Neural cell (in vitro differentiated cells): ENCODE measurements around the gene MERTK. TPM values are rescaled to one million over a fixed set of nuclear protein-coding genes. Genes with fewer than 3 reads are reported as not detected.
"Not testable (repeated sequence)": the region's sequence is repeated elsewhere in the genome, so short reads cannot be mapped to it uniquely, and the experiment has no call there.

ENCODE experiments used
- H2AFZ ChIP-seq: fragments of 200-600, 300-800 bp; sonication (generic), shearing (Covaris generic); 2 replicates; pipeline ENCODE4 v1.6.0; 2014; ENCODE audit warnings: low read depth, mild to moderate bottlenecking, antibody characterized with exemption, low read length, moderate library complexity
- H3F3A ChIP-seq: fragments of 200-600 bp; shearing (Covaris generic); 2 replicates; pipeline ENCODE4 v1.6.1; 2016; ENCODE audit warnings: mild to moderate bottlenecking, moderate library complexity, mixed read lengths, antibody characterized with exemption, low read length; ENCODE audit not compliant: insufficient read depth, poor library complexity, severe bottlenecking
- H3K27ac ChIP-seq: fragments of 200-600, 300-800 bp; sonication (generic), shearing (Covaris generic); 2 replicates; pipeline ENCODE4 v1.5.1; 2014; ENCODE audit warnings: mild to moderate bottlenecking, low read length, moderate library complexity
- H3K27me3 ChIP-seq: fragments of 300-800, 200-600 bp; sonication (generic), shearing (Covaris generic); 2 replicates; pipeline ENCODE4 v1.6.0; 2014; ENCODE audit warnings: mild to moderate bottlenecking, low read depth, low read length, moderate library complexity; ENCODE audit not compliant: insufficient read depth
- H3K36me3 ChIP-seq: fragments of 300-800, 200-600 bp; sonication (generic), shearing (Covaris generic); 2 replicates; pipeline ENCODE4 v1.5.1; 2014; ENCODE audit warnings: mild to moderate bottlenecking, antibody characterized with exemption, low read length, moderate library complexity; ENCODE audit not compliant: insufficient read depth
- H3K4me2 ChIP-seq: fragments of 300-800, 200-600 bp; sonication (generic), shearing (Covaris generic); 2 replicates; pipeline ENCODE4 v1.6.0; 2014; ENCODE audit warnings: mild to moderate bottlenecking, low read length
- H3K4me3 ChIP-seq: fragments of 300-800, 200-600 bp; sonication (generic), shearing (Covaris generic); 2 replicates; pipeline ENCODE4 v1.5.1; 2014; ENCODE audit warnings: mild to moderate bottlenecking, low read length, moderate library complexity
- H3K79me2 ChIP-seq: fragments of 200-600 bp; shearing (Covaris generic); replicated peaks from 2 replicates; pipeline ENCODE4 v1.6.0; 2014; ENCODE audit warnings: mild to moderate bottlenecking, low read length, moderate library complexity; ENCODE audit not compliant: insufficient read depth
- H3K9ac ChIP-seq: fragments of 300-800, 200-600 bp; sonication (generic), shearing (Covaris generic); 2 replicates; pipeline ENCODE4 v1.6.1; 2016; ENCODE audit warnings: mild to moderate bottlenecking, low read length, mixed read lengths
- H3K9me2 ChIP-seq: fragments of 200-600 bp; shearing (Covaris generic); 2 replicates; pipeline ENCODE4 v1.6.1; 2016; ENCODE audit warnings: mild to moderate bottlenecking, low read length, mixed read lengths; ENCODE audit not compliant: insufficient read depth
- H3K9me3 ChIP-seq: fragments of 200-600, 300-800 bp; sonication (generic), shearing (Covaris generic); 2 replicates; pipeline ENCODE4 v1.6.1; 2016; ENCODE audit warnings: mild to moderate bottlenecking, mixed run types, low read length, moderate library complexity, mixed read lengths
- H4K20me1 ChIP-seq: fragments of 200-600 bp; shearing (Covaris generic); 2 replicates; pipeline ENCODE4 v1.6.1; 2016; ENCODE audit warnings: mild to moderate bottlenecking, mixed run types; ENCODE audit not compliant: insufficient read depth
- EP300 ChIP-seq: fragments of 450-650 bp; conservative IDR thresholded peaks from 2 replicates; pipeline ENCODE4 v1.6.1; 2014; ENCODE audit warnings: antibody characterized with exemption, mild to moderate bottlenecking, moderate library complexity; ENCODE audit not compliant: poor library complexity, severe bottlenecking
- EZH2 ChIP-seq: fragments of 200-600, 300-800 bp; shearing (Covaris generic), sonication (generic); IDR thresholded peaks from 2 replicates; pipeline ENCODE4 v1.6.1; 2014; ENCODE audit warnings: antibody characterized with exemption, low read length, borderline replicate concordance, mild to moderate bottlenecking; ENCODE audit not compliant: insufficient read depth, poor library complexity, severe bottlenecking
- MXI1 ChIP-seq: fragments of 450-650 bp; conservative IDR thresholded peaks from 2 replicates; pipeline ENCODE4 v1.6.1; 2014; ENCODE audit warnings: antibody characterized with exemption, mild to moderate bottlenecking; ENCODE audit not compliant: poor library complexity, severe bottlenecking
- POLR2AphosphoS5 ChIP-seq: IDR thresholded peaks from 2 replicates; pipeline ENCODE4 v1.6.1; 2012
- RAD21 ChIP-seq: fragments of 450-650 bp; conservative IDR thresholded peaks from 2 replicates; pipeline ENCODE4 v1.6.1; 2014; ENCODE audit warnings: antibody characterized with exemption, mild to moderate bottlenecking, moderate library complexity
- SMC3 ChIP-seq: fragments of 450-650 bp; conservative IDR thresholded peaks from 2 replicates; pipeline ENCODE4 v1.6.1; 2014; ENCODE audit warnings: antibody characterized with exemption, mild to moderate bottlenecking, moderate library complexity; ENCODE audit not compliant: poor library complexity
- TAF1 ChIP-seq: IDR thresholded peaks from 2 replicates; pipeline ENCODE4 v1.6.1; 2012; ENCODE audit warnings: low read depth
- polyA plus RNA-seq: library from polyadenylated mRNA; depleted of rRNA; stranded (reverse); fragments of >200 nt; gene quantifications from 2 replicates; pipeline ENCODE4 v1.2.3, GENCODE V29; 2014
- TF ChIP-seq, protein P1 (sequence below): fragments of 450-650 bp; IDR thresholded peaks from 2 replicates; pipeline ENCODE4 v1.5.1; 2014; ENCODE audit warnings: antibody characterized with exemption, mild to moderate bottlenecking, moderate library complexity; ENCODE audit not compliant: poor library complexity, severe bottlenecking
- TF ChIP-seq, protein P2 (sequence below): IDR thresholded peaks from 2 replicates; pipeline ENCODE4 v1.6.1; 2012; ENCODE audit warnings: borderline replicate concordance

The MERTK gene
- polyA plus RNA-seq, 1 donor from 2014 or later, result 0.53 TPM

DNA sequence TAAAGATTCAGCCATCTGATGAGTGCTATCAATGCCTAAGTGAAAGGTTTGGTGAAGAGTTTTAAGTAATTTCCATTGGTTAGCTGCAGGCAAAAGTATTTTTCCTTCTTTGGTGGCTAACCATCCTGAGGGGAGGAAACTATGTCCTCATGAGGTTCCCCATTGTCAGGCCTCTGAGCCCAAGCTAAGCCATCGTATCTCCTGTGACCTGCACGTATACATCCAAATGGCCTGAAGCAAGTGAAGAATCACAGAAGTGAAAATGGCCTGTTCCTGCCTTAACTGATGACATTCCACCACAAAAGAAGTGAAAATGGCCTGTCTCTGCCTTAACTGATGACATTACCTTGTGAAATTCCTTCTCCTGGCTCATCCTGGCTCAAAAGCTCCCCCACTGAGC is 141.7 kb downstream of the MERTK start:
- not testable (repeated sequence) for H3K4me2 ChIP-seq, H3K27me3 ChIP-seq, H4K20me1 ChIP-seq, H3K36me3 ChIP-seq, H3K9me2 ChIP-seq, H3F3A ChIP-seq, H2AFZ ChIP-seq, H3K79me2 ChIP-seq, H3K9ac ChIP-seq, H3K4me3 ChIP-seq, H3K9me3 ChIP-seq, H3K27ac ChIP-seq

DNA sequence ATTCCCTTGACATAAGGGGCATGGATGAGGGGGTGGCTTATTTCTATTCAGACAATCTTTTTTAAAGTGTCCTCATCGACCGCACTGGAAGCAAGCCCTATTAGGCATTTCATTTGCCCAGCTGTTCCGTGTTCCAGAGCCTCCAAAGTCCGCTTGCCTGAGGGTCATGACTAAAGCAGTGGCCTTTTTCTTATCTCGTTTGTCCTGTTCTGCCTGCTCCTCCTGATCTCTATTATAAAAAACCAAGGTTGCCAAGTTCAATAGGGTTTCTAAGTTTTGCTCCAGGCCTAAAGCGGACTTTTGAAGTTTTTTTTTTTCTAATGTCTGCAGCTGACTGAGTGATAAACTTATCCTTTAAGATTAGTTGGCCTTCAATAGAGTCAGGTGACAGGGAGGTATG is 143.1 kb downstream of the MERTK start:
- not testable (repeated sequence) for H3K4me3 ChIP-seq, H3K4me2 ChIP-seq, H3K9me2 ChIP-seq, H3F3A ChIP-seq, H3K79me2 ChIP-seq, H3K9ac ChIP-seq, H3K27ac ChIP-seq, H3K36me3 ChIP-seq, H3K9me3 ChIP-seq, H2AFZ ChIP-seq, H3K27me3 ChIP-seq, H4K20me1 ChIP-seq

DNA sequence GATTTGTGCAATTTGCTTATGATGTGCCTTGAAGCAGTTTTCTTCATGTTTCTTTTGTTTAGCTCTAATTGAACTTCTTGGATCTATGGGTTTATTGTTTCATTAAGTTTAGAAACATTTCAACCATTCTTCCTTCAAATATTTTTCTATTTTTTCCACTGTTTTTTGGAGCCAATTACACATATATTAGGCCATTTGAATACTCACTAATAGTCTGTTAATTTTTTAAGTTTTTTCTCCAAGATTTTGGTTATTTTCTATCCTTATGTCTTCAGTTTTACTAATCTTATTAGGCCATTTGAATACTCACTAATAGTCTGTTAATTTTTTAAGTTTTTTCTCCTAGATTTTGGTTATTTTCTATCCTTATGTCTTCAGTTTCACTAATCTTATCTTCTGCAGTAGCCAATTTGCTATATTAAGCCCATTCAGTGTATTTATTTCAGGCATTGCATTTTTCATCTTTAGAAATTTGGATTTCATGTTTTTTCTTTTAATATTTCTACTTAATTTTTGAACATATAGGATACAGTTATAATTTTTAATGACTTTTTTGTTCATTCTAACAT is 147.1 kb downstream of the MERTK start:
- H3K9me3 ChIP-seq, result no peaks in the 10 kb centered on the region
- no peaks in the 10 kb centered on the region for H3K27me3 ChIP-seq
- H3K4me3 ChIP-seq, result no peak overlapping the region
- no peaks in the 10 kb centered on the region for H3K36me3 ChIP-seq
- H3K79me2 ChIP-seq, result no peaks in the 10 kb centered on the region
- no peaks in the 10 kb centered on the region for H4K20me1 ChIP-seq
- no peak overlapping the region for H3K27ac ChIP-seq
- H3K4me2 ChIP-seq, result no peak overlapping the region
- H2AFZ ChIP-seq, result no peak overlapping the region
- no peak overlapping the region for H3K9ac ChIP-seq
- TF ChIP-seq POLR2AphosphoS5 (no peak), SMC3 (no peak)
- H3F3A ChIP-seq, result no peaks in the 10 kb centered on the region
- H3K9me2 ChIP-seq, result no peaks in the 10 kb centered on the region

DNA sequence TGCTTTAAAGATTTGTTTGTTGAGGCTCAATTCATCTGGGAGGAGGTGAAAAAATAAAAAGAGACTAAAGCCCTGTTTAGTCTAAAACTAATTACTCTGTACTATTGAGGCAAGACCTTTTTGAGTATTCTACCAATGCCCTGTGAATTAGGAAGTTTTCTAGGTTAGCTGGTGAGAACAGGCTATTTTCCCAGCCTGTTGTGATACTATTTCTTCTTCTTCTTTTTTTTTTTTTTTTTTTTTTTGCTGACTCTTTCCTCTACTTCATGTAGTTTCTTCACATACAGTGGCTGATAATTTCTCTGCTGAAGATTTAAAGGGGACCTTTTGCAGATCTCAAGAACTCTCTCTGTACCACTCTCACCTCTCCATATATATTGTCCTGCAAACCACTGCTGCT is 147.8 kb downstream of the MERTK start:
- no peaks in the 10 kb centered on the region for H4K20me1 ChIP-seq
- no peak overlapping the region for H3K27ac ChIP-seq
- H3K27me3 ChIP-seq, result no peaks in the 10 kb centered on the region
- no peak overlapping the region for H3K9ac ChIP-seq
- no peak overlapping the region for H2AFZ ChIP-seq
- H3K36me3 ChIP-seq, result no peaks in the 10 kb centered on the region
- no peak for TF ChIP-seq TAF1
- TF ChIP-seq POLR2AphosphoS5, result no peak
- no peak for TF ChIP-seq EZH2
- no peak for TF ChIP-seq RAD21
- no peak for TF ChIP-seq MXI1
- no peak for TF ChIP-seq EP300
- TF ChIP-seq, protein P1, sequence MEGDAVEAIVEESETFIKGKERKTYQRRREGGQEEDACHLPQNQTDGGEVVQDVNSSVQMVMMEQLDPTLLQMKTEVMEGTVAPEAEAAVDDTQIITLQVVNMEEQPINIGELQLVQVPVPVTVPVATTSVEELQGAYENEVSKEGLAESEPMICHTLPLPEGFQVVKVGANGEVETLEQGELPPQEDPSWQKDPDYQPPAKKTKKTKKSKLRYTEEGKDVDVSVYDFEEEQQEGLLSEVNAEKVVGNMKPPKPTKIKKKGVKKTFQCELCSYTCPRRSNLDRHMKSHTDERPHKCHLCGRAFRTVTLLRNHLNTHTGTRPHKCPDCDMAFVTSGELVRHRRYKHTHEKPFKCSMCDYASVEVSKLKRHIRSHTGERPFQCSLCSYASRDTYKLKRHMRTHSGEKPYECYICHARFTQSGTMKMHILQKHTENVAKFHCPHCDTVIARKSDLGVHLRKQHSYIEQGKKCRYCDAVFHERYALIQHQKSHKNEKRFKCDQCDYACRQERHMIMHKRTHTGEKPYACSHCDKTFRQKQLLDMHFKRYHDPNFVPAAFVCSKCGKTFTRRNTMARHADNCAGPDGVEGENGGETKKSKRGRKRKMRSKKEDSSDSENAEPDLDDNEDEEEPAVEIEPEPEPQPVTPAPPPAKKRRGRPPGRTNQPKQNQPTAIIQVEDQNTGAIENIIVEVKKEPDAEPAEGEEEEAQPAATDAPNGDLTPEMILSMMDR, result no peak
- TF ChIP-seq, protein P2, sequence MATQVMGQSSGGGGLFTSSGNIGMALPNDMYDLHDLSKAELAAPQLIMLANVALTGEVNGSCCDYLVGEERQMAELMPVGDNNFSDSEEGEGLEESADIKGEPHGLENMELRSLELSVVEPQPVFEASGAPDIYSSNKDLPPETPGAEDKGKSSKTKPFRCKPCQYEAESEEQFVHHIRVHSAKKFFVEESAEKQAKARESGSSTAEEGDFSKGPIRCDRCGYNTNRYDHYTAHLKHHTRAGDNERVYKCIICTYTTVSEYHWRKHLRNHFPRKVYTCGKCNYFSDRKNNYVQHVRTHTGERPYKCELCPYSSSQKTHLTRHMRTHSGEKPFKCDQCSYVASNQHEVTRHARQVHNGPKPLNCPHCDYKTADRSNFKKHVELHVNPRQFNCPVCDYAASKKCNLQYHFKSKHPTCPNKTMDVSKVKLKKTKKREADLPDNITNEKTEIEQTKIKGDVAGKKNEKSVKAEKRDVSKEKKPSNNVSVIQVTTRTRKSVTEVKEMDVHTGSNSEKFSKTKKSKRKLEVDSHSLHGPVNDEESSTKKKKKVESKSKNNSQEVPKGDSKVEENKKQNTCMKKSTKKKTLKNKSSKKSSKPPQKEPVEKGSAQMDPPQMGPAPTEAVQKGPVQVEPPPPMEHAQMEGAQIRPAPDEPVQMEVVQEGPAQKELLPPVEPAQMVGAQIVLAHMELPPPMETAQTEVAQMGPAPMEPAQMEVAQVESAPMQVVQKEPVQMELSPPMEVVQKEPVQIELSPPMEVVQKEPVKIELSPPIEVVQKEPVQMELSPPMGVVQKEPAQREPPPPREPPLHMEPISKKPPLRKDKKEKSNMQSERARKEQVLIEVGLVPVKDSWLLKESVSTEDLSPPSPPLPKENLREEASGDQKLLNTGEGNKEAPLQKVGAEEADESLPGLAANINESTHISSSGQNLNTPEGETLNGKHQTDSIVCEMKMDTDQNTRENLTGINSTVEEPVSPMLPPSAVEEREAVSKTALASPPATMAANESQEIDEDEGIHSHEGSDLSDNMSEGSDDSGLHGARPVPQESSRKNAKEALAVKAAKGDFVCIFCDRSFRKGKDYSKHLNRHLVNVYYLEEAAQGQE, result no peak
- no peak for TF ChIP-seq SMC3
- no peaks in the 10 kb centered on the region for H3K9me2 ChIP-seq
- H3K9me3 ChIP-seq, result no peaks in the 10 kb centered on the region
- no peaks in the 10 kb centered on the region for H3K79me2 ChIP-seq
- no peaks in the 10 kb centered on the region for H3F3A ChIP-seq
- H3K4me3 ChIP-seq, result no peak overlapping the region
- no peak overlapping the region for H3K4me2 ChIP-seq
